A549 (cell line): ENCODE measurements around the gene P2RY13. TPM values are rescaled to one million over a fixed set of nuclear protein-coding genes. Genes with fewer than 3 reads are reported as not detected.

Experiments
- ATAC-seq, 2 experiments: fragments of 200-7000 bp in 1 of 2; fragments of >200 bp in 1 of 2; cut with Nextera tagmentation in 1 of 2; cut with Tn5 transposase in 1 of 2; 3 replicates each; pipeline versions ENCODE4 v1.8.0 to v1.9.1; 2018 to 2020; ENCODE audit warnings: mild to moderate bottlenecking in 1 of 2, moderate library complexity in 1 of 2
- CTCF ChIA-PET: fragments of 300-600 bp; sonication (Branson Sonifier 250); formaldehyde crosslinking; extraction: SDS; loops from one replicate; lab custom pipeline; 2021; ENCODE audit warnings: antibody characterized with exemption, inconsistent platforms; lab: Yijun Ruan, JAX
- POLR2A ChIA-PET: fragments of 350-600 bp; formaldehyde crosslinking; extraction: SDS; loops from one replicate; lab custom pipeline; 2021; ENCODE audit warnings: antibody characterized with exemption, inconsistent platforms; lab: Yijun Ruan, JAX
- DNase-seq, 2 experiments: peaks; one replicate each; pipeline versions ENCODE4 v3.0.0 to v3.0.0-alpha.2; 2011 to 2016; ENCODE audit warnings: low read depth in 1 of 2, low spot score in 1 of 2
- FAIRE-seq: peaks from 2 replicates; lab custom pipeline; 2011; peaks lifted over from hg19 to GRCh38; lab: Jason Lieb, UNC
- H3K27ac ChIP-seq, 2 experiments: fragments of >200 bp; sonication (Bioruptor Twin); formaldehyde crosslinking; 3 replicates each; pipeline ENCODE4 v1.5.1; 2016 to 2017
- H3K4me1 ChIP-seq: fragments of >200 bp; sonication (Bioruptor Twin); formaldehyde crosslinking; 3 replicates; pipeline ENCODE4 v1.6.1; 2016
- H3K4me2 ChIP-seq: fragments of >200 bp; sonication (Bioruptor Twin); formaldehyde crosslinking; 3 replicates; pipeline ENCODE4 v1.6.1; 2016
- H3K4me3 ChIP-seq: fragments of >200 bp; sonication (Bioruptor Twin); formaldehyde crosslinking; 3 replicates; pipeline ENCODE4 v1.5.1; 2016
- H3K9me3 ChIP-seq: fragments of >200 bp; sonication (Bioruptor Twin); formaldehyde crosslinking; 3 replicates; pipeline ENCODE4 v1.6.1; 2016
- CBX2 ChIP-seq: fragments of 200-600 bp; sonication (generic); IDR thresholded peaks from 2 replicates; pipeline ENCODE4 v1.6.1; 2016; ENCODE audit warnings: low read depth, mild to moderate bottlenecking, borderline replicate concordance
- CEBPB ChIP-seq, 2 experiments: fragments of >200 bp in 1 of 2; sonication (Bioruptor Twin) in 1 of 2; formaldehyde crosslinking in 1 of 2; IDR thresholded peaks; 2 replicates each; pipeline ENCODE4 v1.6.1; 2012 to 2016
- CHD2 ChIP-seq: fragments of 150-350 bp; IDR thresholded peaks from 2 replicates; pipeline ENCODE4 v1.6.1; 2014; ENCODE audit warnings: low read length; ENCODE audit not compliant: partially characterized antibody
- EHF ChIP-seq: fragments of 250-450 bp; sonication (Bioruptor Pico); IDR thresholded peaks from 2 replicates; pipeline ENCODE4 v1.5.0; 2020; ENCODE audit warnings: mild to moderate bottlenecking
- EP300 ChIP-seq, 2 experiments: fragments of >200 bp; sonication (Bioruptor Twin); formaldehyde crosslinking; IDR thresholded peaks; 2 replicates in 1 of 2; 3 replicates in 1 of 2; pipeline ENCODE4 v1.6.1; 2016 to 2017
- FOSL2 ChIP-seq, 2 experiments: fragments of 450-650 bp in 1 of 2; fragments of >200 bp in 1 of 2; sonication (Bioruptor Twin) in 1 of 2; formaldehyde crosslinking; IDR thresholded peaks; 2 replicates each; pipeline versions ENCODE4 v1.5.0 to v1.6.1; 2016 to 2020; ENCODE audit warnings: mild to moderate bottlenecking in 1 of 2, moderate library complexity in 1 of 2
- HDAC2 ChIP-seq: fragments of 200-600 bp; sonication (generic); IDR thresholded peaks from 2 replicates; pipeline ENCODE4 v1.6.1; 2016
- HOXA7 ChIP-seq: fragments of 250-450 bp; sonication (Bioruptor Pico); IDR thresholded peaks from 2 replicates; pipeline ENCODE4 v1.5.0; 2020; ENCODE audit warnings: mild to moderate bottlenecking, moderate library complexity
- HOXB13 ChIP-seq: fragments of 250-450 bp; sonication (Bioruptor Pico); IDR thresholded peaks from 2 replicates; pipeline ENCODE4 v1.5.0; 2020; ENCODE audit warnings: low read depth, mild to moderate bottlenecking, moderate library complexity
- KDM5A ChIP-seq: fragments of 200-600 bp; sonication (generic); IDR thresholded peaks from 2 replicates; pipeline ENCODE4 v1.6.1; 2016; ENCODE audit warnings: antibody characterized with exemption, mild to moderate bottlenecking
- MYC ChIP-seq: IDR thresholded peaks from 2 replicates; pipeline ENCODE4 v1.6.1; 2012; ENCODE audit warnings: mild to moderate bottlenecking, inconsistent platforms, low read length, improper control_type of control experiment, borderline replicate concordance
- NFE2L2 ChIP-seq: fragments of 150-350 bp; conservative IDR thresholded peaks from 2 replicates; pipeline ENCODE4 v1.6.1; 2014; ENCODE audit warnings: low read length
- NPAS2 ChIP-seq: fragments of 250-450 bp; sonication (Bioruptor Pico); IDR thresholded peaks from 2 replicates; pipeline ENCODE4 v1.8.0; 2022; ENCODE audit warnings: mild to moderate bottlenecking, moderate library complexity, borderline replicate concordance
- NR3C1 ChIP-seq: fragments of >200 bp; sonication (Bioruptor Twin); formaldehyde crosslinking; IDR thresholded peaks from 3 replicates; pipeline ENCODE4 v1.6.1; 2017
- POLR2A ChIP-seq: IDR thresholded peaks from 2 replicates; pipeline ENCODE4 v1.6.1; 2012; ENCODE audit warnings: mild to moderate bottlenecking, low read length
- POLR2AphosphoS2 ChIP-seq: conservative IDR thresholded peaks from 2 replicates; pipeline ENCODE4 v1.6.1; 2012; ENCODE audit warnings: low read length, improper control_type of control experiment, inconsistent platforms
- RAD21 ChIP-seq, 2 experiments: fragments of >200 bp in 1 of 2; sonication (Bioruptor Twin) in 1 of 2; formaldehyde crosslinking in 1 of 2; IDR thresholded peaks in 1 of 2; conservative IDR thresholded peaks in 1 of 2; 2 replicates in 1 of 2; 3 replicates in 1 of 2; pipeline ENCODE4 v1.6.1; 2012 to 2018; ENCODE audit warnings: inconsistent platforms in 1 of 2
- RARB ChIP-seq: fragments of 250-450 bp; sonication (Bioruptor Pico); IDR thresholded peaks from 2 replicates; pipeline ENCODE4 v1.8.0; 2021; ENCODE audit warnings: mild to moderate bottlenecking, moderate library complexity
- RNF2 ChIP-seq: fragments of 200-600 bp; sonication (generic); IDR thresholded peaks from 2 replicates; pipeline ENCODE4 v1.6.1; 2016; ENCODE audit warnings: low read depth, mild to moderate bottlenecking, antibody characterized with exemption, moderate library complexity, borderline replicate concordance
- TP53 ChIP-seq: fragments of 250-450 bp; sonication (Bioruptor Pico); IDR thresholded peaks from 2 replicates; pipeline ENCODE4 v1.5.0; 2021; ENCODE audit warnings: mild to moderate bottlenecking, moderate library complexity
- USF2 ChIP-seq: fragments of 450-650 bp; IDR thresholded peaks from 2 replicates; pipeline ENCODE4 v1.6.1; 2014; ENCODE audit warnings: antibody characterized with exemption
- ZSCAN20 ChIP-seq: fragments of 250-450 bp; sonication (Bioruptor Pico); IDR thresholded peaks from 2 replicates; pipeline ENCODE4 v1.8.0; 2022; ENCODE audit warnings: mild to moderate bottlenecking, moderate library complexity
- WGBS: methylation state at CpG from one replicate; pipeline ENCODE4 v1.1.6; 2017; ENCODE audit errors: missing lambda C conversion rate; 5-methylcytosine and 5-hydroxymethylcytosine counted together
- polyA plus RNA-seq, 4 experiments: library from polyadenylated mRNA; depleted of rRNA in 3 of 4; stranded (reverse); fragments of >200 nt; fragmentation: RNase III in 1 of 4; extraction: RNeasy Plus Mini Kit Qiagen cat#74134 plus additional on column Dnase treatment in 1 of 4; gene quantifications; 2 replicates in 3 of 4; 3 replicates in 1 of 4; pipeline ENCODE4 v1.2.3, GENCODE V29; 2011 to 2017
- TF ChIP-seq, protein P1 (sequence below): fragments of 250-450 bp; sonication (Bioruptor Pico); IDR thresholded peaks from 2 replicates; pipeline ENCODE4 v1.5.0; 2020; ENCODE audit warnings: low read depth, mild to moderate bottlenecking, moderate library complexity
- TF ChIP-seq, protein P2 (sequence below): fragments of 200-600 bp; sonication (generic); IDR thresholded peaks from 2 replicates; pipeline ENCODE4 v1.6.1; 2016; ENCODE audit warnings: antibody characterized with exemption, mild to moderate bottlenecking, moderate library complexity
- TF ChIP-seq, protein P3 (sequence below): IDR thresholded peaks from 2 replicates; pipeline ENCODE4 v1.6.1; 2012
- TF ChIP-seq, protein P4 (sequence below): fragments of >200 bp; sonication (Bioruptor Twin); formaldehyde crosslinking; IDR thresholded peaks from 3 replicates; pipeline ENCODE4 v1.5.1; 2016

Gene P2RY13
- polyA plus RNA-seq, 2 of the 4 experiments (the other 2 are of a cell fraction), result not detected

- FAIRE-seq, result no peak
- CTCF ChIA-PET, result interaction anchor here (1.1 to 6.1 kb wide), 5 partner anchors 8 to 140 kb away, joined by 3 to 47 read pairs (median 7); partner anchors contain the start of gene GPR87
Observed at GRCh38 chr3:151307583-151308488, 21.5 kb downstream of the P2RY13 start.

GRCh38 chr3:151307131-151307530, 22.2 kb downstream of the P2RY13 start:
- Histone ChIP-seq H3K4me1 (peaks cover 26% of the 10 kb centered on the region), H3K4me3 (no peak overlapping the region), H3K27ac (peak overlapping the region in 1 of 2 experiments; percentile 68; a peak in 2 of 6 replicates), H3K9me3 (no peaks in the 10 kb centered on the region), H3K4me2 (no peak overlapping the region)
- FAIRE-seq (no peak), DNase-seq (no peak), ATAC-seq (no peak)
- ChIA-PET POLR2A (no interaction called here), CTCF (interaction anchor here (1.1 to 6.1 kb wide), 6 partner anchors 9 to 532 kb away, joined by 3 to 47 read pairs (median 6); partner anchors contain the start of gene GPR87)
- TF ChIP-seq, protein P1, sequence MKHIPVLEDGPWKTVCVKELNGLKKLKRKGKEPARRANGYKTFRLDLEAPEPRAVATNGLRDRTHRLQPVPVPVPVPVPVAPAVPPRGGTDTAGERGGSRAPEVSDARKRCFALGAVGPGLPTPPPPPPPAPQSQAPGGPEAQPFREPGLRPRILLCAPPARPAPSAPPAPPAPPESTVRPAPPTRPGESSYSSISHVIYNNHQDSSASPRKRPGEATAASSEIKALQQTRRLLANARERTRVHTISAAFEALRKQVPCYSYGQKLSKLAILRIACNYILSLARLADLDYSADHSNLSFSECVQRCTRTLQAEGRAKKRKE (CRISPR knock-in tag), result no peak
- no peak for TF ChIP-seq RARB (CRISPR knock-in tag)
- no peak for TF ChIP-seq NR3C1
- no peak for TF ChIP-seq CBX2
- TF ChIP-seq KDM5A, result no peak
- TF ChIP-seq RAD21 (conservative IDR thresholded peaks at IDR 0.05 in 1 of 2, IDR thresholded peaks at IDR 0.05 in 1 of 2), result no peak
- no peak for TF ChIP-seq NFE2L2
- no peak for TF ChIP-seq FOSL2 (IDR thresholded peaks at IDR 0.05)
- no peak for TF ChIP-seq FOSL2 (CRISPR knock-in tag; IDR thresholded peaks at IDR 0.05)
- TF ChIP-seq USF2, result no peak

More at GRCh38 chr3:151307583-151308488, 21.5 kb downstream of the P2RY13 start:
- no peak for ATAC-seq
- peak overlapping the region in 1 of 2 experiments; percentile 68; a peak in 3 of 6 replicates for H3K27ac ChIP-seq
- H3K4me1 ChIP-seq, result peaks cover 26% of the 10 kb centered on the region
- POLR2A ChIA-PET, result no interaction called here
- TF ChIP-seq CHD2 (no peak), RNF2 (no peak), HOXB13 (CRISPR knock-in tag) (no peak), CEBPB (IDR thresholded peaks at IDR 0.05) (no peak), TP53 (CRISPR knock-in tag) (no peak), HDAC2 (no peak), EHF (CRISPR knock-in tag) (no peak), POLR2A (no peak), EP300 (IDR thresholded peaks at IDR 0.05) (no peak), ZSCAN20 (CRISPR knock-in tag) (no peak), POLR2AphosphoS2 (no peak), MYC (no peak), NPAS2 (CRISPR knock-in tag) (no peak), HOXA7 (CRISPR knock-in tag) (no peak), USF2 (no peak), NFE2L2 (no peak)
- TF ChIP-seq, protein P2, sequence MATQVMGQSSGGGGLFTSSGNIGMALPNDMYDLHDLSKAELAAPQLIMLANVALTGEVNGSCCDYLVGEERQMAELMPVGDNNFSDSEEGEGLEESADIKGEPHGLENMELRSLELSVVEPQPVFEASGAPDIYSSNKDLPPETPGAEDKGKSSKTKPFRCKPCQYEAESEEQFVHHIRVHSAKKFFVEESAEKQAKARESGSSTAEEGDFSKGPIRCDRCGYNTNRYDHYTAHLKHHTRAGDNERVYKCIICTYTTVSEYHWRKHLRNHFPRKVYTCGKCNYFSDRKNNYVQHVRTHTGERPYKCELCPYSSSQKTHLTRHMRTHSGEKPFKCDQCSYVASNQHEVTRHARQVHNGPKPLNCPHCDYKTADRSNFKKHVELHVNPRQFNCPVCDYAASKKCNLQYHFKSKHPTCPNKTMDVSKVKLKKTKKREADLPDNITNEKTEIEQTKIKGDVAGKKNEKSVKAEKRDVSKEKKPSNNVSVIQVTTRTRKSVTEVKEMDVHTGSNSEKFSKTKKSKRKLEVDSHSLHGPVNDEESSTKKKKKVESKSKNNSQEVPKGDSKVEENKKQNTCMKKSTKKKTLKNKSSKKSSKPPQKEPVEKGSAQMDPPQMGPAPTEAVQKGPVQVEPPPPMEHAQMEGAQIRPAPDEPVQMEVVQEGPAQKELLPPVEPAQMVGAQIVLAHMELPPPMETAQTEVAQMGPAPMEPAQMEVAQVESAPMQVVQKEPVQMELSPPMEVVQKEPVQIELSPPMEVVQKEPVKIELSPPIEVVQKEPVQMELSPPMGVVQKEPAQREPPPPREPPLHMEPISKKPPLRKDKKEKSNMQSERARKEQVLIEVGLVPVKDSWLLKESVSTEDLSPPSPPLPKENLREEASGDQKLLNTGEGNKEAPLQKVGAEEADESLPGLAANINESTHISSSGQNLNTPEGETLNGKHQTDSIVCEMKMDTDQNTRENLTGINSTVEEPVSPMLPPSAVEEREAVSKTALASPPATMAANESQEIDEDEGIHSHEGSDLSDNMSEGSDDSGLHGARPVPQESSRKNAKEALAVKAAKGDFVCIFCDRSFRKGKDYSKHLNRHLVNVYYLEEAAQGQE, result no peak
- TF ChIP-seq, protein P3, sequence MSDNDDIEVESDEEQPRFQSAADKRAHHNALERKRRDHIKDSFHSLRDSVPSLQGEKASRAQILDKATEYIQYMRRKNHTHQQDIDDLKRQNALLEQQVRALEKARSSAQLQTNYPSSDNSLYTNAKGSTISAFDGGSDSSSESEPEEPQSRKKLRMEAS, result no peak
- TF ChIP-seq, protein P4, sequence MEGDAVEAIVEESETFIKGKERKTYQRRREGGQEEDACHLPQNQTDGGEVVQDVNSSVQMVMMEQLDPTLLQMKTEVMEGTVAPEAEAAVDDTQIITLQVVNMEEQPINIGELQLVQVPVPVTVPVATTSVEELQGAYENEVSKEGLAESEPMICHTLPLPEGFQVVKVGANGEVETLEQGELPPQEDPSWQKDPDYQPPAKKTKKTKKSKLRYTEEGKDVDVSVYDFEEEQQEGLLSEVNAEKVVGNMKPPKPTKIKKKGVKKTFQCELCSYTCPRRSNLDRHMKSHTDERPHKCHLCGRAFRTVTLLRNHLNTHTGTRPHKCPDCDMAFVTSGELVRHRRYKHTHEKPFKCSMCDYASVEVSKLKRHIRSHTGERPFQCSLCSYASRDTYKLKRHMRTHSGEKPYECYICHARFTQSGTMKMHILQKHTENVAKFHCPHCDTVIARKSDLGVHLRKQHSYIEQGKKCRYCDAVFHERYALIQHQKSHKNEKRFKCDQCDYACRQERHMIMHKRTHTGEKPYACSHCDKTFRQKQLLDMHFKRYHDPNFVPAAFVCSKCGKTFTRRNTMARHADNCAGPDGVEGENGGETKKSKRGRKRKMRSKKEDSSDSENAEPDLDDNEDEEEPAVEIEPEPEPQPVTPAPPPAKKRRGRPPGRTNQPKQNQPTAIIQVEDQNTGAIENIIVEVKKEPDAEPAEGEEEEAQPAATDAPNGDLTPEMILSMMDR, result no peak
- TF ChIP-seq, all 56 proteins: peak for 0
- DNase-seq, result no peak
- WGBS, result 88% methylated on average over 1 of the region's 1 CpG
- Histone ChIP-seq H3K4me2 (no peak overlapping the region), H3K9me3 (no peaks in the 10 kb centered on the region), H3K4me3 (no peak overlapping the region)
